ENCODE measurements around the gene TMEM8B.
"Not testable (repeated sequence)": the region's sequence is repeated elsewhere in the genome, so short reads cannot be mapped to it uniquely, and the experiment has no call there.

TMEM8B gene

DNA sequence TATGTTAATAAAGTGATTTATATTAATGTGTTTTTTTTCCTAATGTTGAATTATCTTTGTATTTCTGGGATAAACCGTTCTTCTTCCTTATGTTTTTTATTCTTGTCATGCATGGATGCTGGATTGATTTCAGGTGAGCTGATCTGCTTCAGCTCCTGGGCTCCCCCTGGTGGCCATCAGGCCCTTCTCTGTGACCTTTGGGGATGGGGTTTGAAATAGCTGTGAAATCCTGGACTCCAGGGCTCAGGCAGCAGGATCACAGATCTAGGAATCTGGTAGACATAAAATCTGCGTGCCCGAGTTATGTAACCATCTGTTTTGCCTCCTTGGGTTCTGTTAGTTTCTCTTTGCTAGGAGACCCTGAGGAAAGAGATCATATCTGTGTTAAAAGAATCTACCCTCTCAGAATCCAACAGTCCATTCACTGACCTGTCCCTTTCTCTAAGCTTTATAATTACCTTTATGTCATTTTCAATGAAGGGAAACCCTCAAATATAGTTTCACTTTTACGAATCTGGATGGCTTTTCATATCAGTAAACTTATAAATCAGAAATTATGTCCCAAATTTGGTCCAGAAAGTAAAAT is 53.3 kb downstream of the TMEM8B start:
- Histone ChIP-seq H3K27me3 (ENCODE audit: control insufficient read depth, insufficient read depth, low read length) (no peaks in the 10 kb centered on the region), H3K9ac (ENCODE audit: low read depth, low read length) (no peak overlapping the region), H3K4me3 (ENCODE audit: low read length) (no peak overlapping the region), H3K4me2 (ENCODE audit: low read length) (no peak overlapping the region), H3K36me3 (ENCODE audit: insufficient read depth, low read length) (no peaks in the 10 kb centered on the region), H3K9me3 (replicated peaks; ENCODE audit: low read length) (peaks cover 2% of the 10 kb centered on the region), H3K4me1 (ENCODE audit: control insufficient read depth, insufficient read depth, low read length) (no peaks in the 10 kb centered on the region)

DNA sequence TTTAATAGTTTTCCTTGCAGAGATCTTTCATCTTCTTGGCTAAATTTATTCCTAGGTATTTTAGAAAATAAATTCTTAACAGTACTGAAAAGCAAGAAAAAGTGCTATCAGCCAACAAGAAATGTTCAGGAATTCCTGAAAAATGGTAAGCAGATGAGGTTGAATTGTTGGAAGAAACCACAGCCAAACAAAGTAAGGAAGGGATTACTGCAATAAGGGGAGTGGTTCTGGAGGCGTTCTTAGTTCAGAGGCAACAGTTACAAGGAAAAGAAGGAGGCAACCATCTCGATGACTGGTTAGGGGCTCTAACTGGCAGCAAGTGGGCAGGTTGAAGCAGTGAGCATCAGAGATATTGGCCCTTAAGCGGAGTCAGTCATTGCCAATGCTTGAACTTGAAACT is 54.0 kb downstream of the TMEM8B start:
- H3K9ac ChIP-seq (ENCODE audit: low read depth, low read length) = no peak overlapping the region
- no peak overlapping the region for H3K4me2 ChIP-seq (ENCODE audit: low read length)
- H3K4me1 ChIP-seq (ENCODE audit: control insufficient read depth, insufficient read depth, low read length) = no peaks in the 10 kb centered on the region

DNA sequence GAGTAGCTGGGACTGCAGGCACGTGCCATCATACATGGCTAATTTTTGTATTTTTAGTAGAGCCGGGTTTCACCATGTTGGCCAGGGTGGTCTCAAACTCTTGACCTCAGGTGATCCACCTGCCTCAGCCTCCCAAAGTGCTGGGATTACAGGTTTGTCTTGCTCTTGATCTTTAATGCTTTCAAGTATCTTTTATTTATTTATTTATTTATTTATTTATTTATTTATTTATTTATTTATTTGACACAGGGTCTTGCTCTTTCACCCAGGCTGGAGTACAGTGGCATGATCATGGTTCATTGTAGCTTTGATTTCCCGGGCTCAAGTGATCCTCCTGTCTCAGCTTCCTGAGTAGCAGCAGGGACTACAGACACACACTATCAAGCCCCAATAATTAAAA is 55.9 kb downstream of the TMEM8B start:
- not testable (repeated sequence) for H3K27me3 ChIP-seq (ENCODE audit: control insufficient read depth, insufficient read depth, low read length); H3K4me3 ChIP-seq (ENCODE audit: low read length); H3K36me3 ChIP-seq (ENCODE audit: insufficient read depth, low read length); H3K9ac ChIP-seq (ENCODE audit: low read depth, low read length); H3K4me2 ChIP-seq (ENCODE audit: low read length); H3K9me3 ChIP-seq (replicated peaks; ENCODE audit: low read length); H3K4me1 ChIP-seq (ENCODE audit: control insufficient read depth, insufficient read depth, low read length)

More for the DNA sequence above, 54.0 kb downstream of the TMEM8B start:
- Histone ChIP-seq H3K4me3 (ENCODE audit: low read length) (no peak overlapping the region), H3K36me3 (ENCODE audit: insufficient read depth, low read length) (no peaks in the 10 kb centered on the region), H3K27me3 (ENCODE audit: control insufficient read depth, insufficient read depth, low read length) (no peaks in the 10 kb centered on the region), H3K9me3 (replicated peaks; ENCODE audit: low read length) (no peaks in the 10 kb centered on the region)

DNA sequence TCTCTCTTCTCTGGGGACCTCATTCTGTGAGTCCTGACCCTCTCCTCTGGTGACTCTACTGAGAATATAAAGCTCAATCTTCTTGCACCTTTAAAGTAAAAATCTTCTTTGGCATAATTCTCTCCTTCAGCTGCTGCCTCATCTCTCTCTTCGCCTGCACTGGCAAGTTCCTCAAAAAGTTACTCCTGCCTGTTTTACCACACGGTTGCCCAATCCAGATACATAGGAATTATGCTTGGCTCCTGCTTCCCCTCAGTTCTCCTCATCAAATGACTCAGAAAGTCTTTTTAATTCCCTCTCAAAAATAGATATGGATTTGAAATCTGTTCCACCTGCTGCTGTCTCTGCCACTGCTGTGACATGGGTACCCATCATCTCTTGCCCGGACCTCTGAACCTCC is 62.6 kb downstream of the TMEM8B start:
- H3K4me2 ChIP-seq (ENCODE audit: low read length) = no peak overlapping the region
- H3K27me3 ChIP-seq (ENCODE audit: control insufficient read depth, insufficient read depth, low read length) = peaks cover 12% of the 10 kb centered on the region
- no peaks in the 10 kb centered on the region for H3K9me3 ChIP-seq (replicated peaks; ENCODE audit: low read length)
- H3K36me3 ChIP-seq (ENCODE audit: insufficient read depth, low read length) = no peaks in the 10 kb centered on the region
- H3K4me1 ChIP-seq (ENCODE audit: control insufficient read depth, insufficient read depth, low read length) = no peaks in the 10 kb centered on the region
- H3K9ac ChIP-seq (ENCODE audit: low read depth, low read length) = no peak overlapping the region
- H3K4me3 ChIP-seq (ENCODE audit: low read length) = no peak overlapping the region

DNA sequence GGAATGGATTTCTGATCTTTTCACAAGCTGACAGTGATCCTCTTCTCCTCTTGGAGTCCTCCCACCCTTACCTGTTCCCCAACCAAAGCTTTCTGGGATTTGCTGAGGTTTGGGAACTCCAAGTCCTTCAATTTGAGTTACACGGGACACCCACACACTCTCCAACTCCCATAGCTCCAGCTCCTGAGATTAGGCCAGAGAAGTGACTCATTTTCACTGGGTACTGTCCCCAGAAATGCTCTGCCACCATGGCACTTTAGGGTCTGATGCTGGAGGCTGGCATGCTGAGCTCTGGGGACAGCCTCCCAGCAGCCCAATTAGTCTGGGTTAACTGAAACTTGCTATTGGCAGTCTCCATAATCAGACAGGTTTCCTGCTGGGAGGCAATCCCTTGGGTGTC is 63.0 kb downstream of the TMEM8B start:
- no peak overlapping the region for H3K4me3 ChIP-seq (ENCODE audit: low read length)
- no peak overlapping the region for H3K9ac ChIP-seq (ENCODE audit: low read depth, low read length)
- no peaks in the 10 kb centered on the region for H3K4me1 ChIP-seq (ENCODE audit: control insufficient read depth, insufficient read depth, low read length)
- H3K9me3 ChIP-seq (replicated peaks; ENCODE audit: low read length) = no peaks in the 10 kb centered on the region
- no peak overlapping the region for H3K4me2 ChIP-seq (ENCODE audit: low read length)
- peaks cover 12% of the 10 kb centered on the region for H3K27me3 ChIP-seq (ENCODE audit: control insufficient read depth, insufficient read depth, low read length)
- H3K36me3 ChIP-seq (ENCODE audit: insufficient read depth, low read length) = no peaks in the 10 kb centered on the region

DNA sequence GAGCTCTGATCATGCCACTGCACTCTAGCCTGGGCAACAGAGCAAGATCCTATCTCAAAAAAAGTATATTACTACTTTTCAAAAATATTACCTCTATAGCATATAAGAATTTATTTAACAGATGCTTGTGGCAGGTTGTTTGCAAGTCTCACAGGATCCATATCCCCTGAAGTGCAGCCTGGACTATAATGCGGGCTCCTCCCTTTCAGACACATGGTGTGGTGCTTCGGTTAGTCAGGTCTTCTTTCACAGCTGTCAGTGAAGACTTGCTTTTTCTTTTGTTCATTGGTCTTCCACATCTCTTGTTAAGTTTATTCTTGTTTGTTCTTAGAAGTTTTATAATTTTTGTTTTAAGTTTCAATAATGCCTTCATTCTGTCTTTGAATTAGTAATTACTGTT is 67.5 kb downstream of the TMEM8B start:
- Histone ChIP-seq H3K4me3 (ENCODE audit: low read length) (no peak overlapping the region), H3K27me3 (ENCODE audit: control insufficient read depth, insufficient read depth, low read length) (peaks cover 12% of the 10 kb centered on the region), H3K9ac (ENCODE audit: low read depth, low read length) (no peak overlapping the region), H3K4me2 (ENCODE audit: low read length) (no peak overlapping the region), H3K36me3 (ENCODE audit: insufficient read depth, low read length) (no peaks in the 10 kb centered on the region), H3K9me3 (replicated peaks; ENCODE audit: low read length) (no peaks in the 10 kb centered on the region), H3K4me1 (ENCODE audit: control insufficient read depth, insufficient read depth, low read length) (no peaks in the 10 kb centered on the region)

DNA sequence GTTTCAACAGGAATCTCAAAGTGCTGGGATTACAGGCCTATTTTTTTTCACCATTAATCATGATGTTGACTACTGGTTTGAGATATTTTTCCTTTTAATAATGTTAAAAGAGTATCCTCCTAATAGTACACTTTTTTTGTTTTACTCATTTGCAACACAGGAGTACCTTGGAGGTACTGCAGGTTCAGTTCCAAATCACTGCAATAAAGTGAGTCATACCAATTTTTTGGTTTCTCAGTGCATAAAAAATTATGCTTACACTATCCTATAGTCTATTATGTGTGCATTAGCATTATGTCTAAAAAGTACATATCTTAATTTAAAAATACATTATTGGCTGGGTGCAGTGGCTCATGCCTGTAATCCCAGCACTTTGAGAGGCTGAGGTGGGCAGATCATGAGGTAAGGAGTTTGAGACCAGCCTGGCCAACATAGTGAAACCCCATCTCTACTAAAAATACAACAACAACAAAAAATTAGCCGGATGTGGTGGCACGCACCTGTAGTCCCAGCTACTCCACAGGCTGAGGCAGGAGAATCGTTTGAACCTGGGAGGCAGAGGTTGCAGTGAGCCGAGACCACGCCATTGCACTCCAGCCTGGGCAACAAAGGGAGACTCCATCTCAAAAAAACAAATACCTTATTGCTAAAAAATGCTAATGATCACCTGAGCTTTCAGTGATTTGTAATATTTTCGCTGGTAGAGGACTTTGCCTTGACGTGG is 68.5 kb downstream of the TMEM8B start:
- peaks cover 12% of the 10 kb centered on the region for H3K27me3 ChIP-seq (ENCODE audit: control insufficient read depth, insufficient read depth, low read length)
- not testable (repeated sequence) for H3K4me1 ChIP-seq (ENCODE audit: control insufficient read depth, insufficient read depth, low read length); H3K9ac ChIP-seq (ENCODE audit: low read depth, low read length); H3K36me3 ChIP-seq (ENCODE audit: insufficient read depth, low read length); H3K9me3 ChIP-seq (replicated peaks; ENCODE audit: low read length); H3K4me2 ChIP-seq (ENCODE audit: low read length); H3K4me3 ChIP-seq (ENCODE audit: low read length)

DNA sequence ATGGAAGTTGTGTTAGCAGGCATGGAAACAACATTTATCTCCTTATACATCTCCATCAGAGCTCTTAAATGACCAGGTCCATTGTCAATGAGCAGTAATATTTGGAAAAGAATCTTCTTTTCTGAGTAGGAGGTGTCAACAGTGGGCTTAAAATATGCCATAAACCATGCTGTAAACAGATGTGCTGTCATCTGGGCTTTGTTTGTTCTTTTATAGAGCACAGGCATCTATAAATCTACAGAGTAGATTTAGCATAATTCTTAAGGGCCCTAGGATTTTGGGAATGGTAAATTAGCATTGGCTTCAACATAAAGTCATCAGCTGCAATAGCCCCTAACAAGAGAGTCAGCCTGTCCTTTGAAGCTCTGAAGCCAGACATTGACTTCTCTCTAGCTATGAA is 69.3 kb downstream of the TMEM8B start:
- Histone ChIP-seq H3K27me3 (ENCODE audit: control insufficient read depth, insufficient read depth, low read length) (peaks cover 9% of the 10 kb centered on the region), H3K4me3 (ENCODE audit: low read length) (no peak overlapping the region), H3K4me1 (ENCODE audit: control insufficient read depth, insufficient read depth, low read length) (no peaks in the 10 kb centered on the region), H3K9me3 (replicated peaks; ENCODE audit: low read length) (no peaks in the 10 kb centered on the region), H3K36me3 (ENCODE audit: insufficient read depth, low read length) (no peaks in the 10 kb centered on the region), H3K4me2 (ENCODE audit: low read length) (no peak overlapping the region), H3K9ac (ENCODE audit: low read depth, low read length) (no peak overlapping the region)

DNA sequence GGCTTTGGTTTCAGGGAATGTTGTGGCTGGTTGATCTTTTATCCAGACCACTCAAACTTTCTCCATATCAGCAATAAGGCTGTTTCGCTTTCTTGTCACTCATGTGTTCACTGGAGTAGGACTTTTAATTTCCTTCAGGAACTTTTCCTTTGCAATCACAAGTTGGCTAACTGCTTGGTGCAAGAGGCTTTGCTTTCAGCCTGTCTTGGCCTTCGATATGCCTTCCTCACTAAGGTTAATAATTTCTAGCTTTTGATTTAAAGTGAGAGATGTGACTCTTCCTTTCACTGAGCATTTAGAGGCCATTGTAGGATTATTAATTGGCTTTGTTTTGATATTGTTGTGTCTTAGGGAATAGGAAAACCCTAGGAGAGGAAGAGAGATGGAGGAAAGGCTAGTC is 70.0 kb downstream of the TMEM8B start:
- no peak overlapping the region for H3K4me2 ChIP-seq (ENCODE audit: low read length)
- H3K9ac ChIP-seq (ENCODE audit: low read depth, low read length) = no peak overlapping the region
- H3K4me3 ChIP-seq (ENCODE audit: low read length) = no peak overlapping the region
- H3K36me3 ChIP-seq (ENCODE audit: insufficient read depth, low read length) = no peaks in the 10 kb centered on the region
- no peaks in the 10 kb centered on the region for H3K9me3 ChIP-seq (replicated peaks; ENCODE audit: low read length)
- H3K4me1 ChIP-seq (ENCODE audit: control insufficient read depth, insufficient read depth, low read length) = peaks cover under 1% of the 10 kb centered on the region
- peaks cover 3% of the 10 kb centered on the region for H3K27me3 ChIP-seq (ENCODE audit: control insufficient read depth, insufficient read depth, low read length)

DNA sequence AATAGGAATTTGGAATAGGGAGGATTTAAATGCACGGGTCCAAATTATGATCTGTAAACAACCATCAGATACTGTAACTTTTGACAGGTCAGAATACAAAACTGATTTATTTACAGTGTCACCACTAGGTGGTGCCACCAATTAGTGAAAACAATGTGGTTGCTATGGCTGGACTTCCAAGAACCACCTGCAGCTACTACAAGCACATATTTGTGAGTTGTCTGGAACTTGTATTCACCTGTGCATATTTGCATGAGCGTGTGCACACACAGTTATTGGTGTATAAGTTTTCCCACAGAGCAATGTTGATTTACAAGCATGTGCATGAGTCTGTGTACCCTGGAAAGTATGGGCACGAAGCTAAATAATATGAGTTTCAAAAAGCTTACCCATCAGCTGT is 74.0 kb downstream of the TMEM8B start:
- H3K4me2 ChIP-seq (ENCODE audit: low read length) = no peak overlapping the region
- no peak overlapping the region for H3K9ac ChIP-seq (ENCODE audit: low read depth, low read length)
- no peaks in the 10 kb centered on the region for H3K36me3 ChIP-seq (ENCODE audit: insufficient read depth, low read length)
- no peaks in the 10 kb centered on the region for H3K9me3 ChIP-seq (replicated peaks; ENCODE audit: low read length)
- no peak overlapping the region for H3K4me3 ChIP-seq (ENCODE audit: low read length)
- no peaks in the 10 kb centered on the region for H3K27me3 ChIP-seq (ENCODE audit: control insufficient read depth, insufficient read depth, low read length)
- H3K4me1 ChIP-seq (ENCODE audit: control insufficient read depth, insufficient read depth, low read length) = peaks cover 40% of the 10 kb centered on the region

DNA sequence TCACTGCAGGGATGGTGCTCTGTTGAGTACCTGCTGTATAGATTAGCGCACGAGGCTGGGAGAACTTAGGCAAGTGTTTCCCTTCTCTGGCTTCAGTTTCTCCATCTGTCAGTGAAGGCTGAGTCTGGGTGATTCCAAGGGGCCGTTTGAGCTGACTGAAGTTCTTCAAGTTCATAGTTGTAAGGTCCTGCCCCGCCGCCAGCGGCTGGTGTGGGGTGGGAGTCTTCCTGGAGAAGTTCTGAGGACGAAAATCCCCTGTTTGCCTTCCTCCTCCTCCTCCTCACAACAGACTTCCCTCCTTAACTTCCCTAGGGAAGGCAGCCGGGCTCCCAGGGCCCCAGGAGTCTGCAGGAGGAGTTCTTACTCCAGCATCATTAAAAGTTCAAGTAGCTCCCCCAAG is 75.3 kb downstream of the TMEM8B start:
- Histone ChIP-seq H3K4me1 (ENCODE audit: control insufficient read depth, insufficient read depth, low read length) (peaks cover 53% of the 10 kb centered on the region), H3K9me3 (replicated peaks; ENCODE audit: low read length) (no peaks in the 10 kb centered on the region), H3K4me3 (ENCODE audit: low read length) (no peak overlapping the region), H3K9ac (ENCODE audit: low read depth, low read length) (no peak overlapping the region), H3K27me3 (ENCODE audit: control insufficient read depth, insufficient read depth, low read length) (no peaks in the 10 kb centered on the region), H3K4me2 (ENCODE audit: low read length) (no peak overlapping the region), H3K36me3 (ENCODE audit: insufficient read depth, low read length) (no peaks in the 10 kb centered on the region)
